GM12801 (cell line): Measurements from ENCODE around the gene ZBTB42.

Experiments
- TF ChIP-seq, protein P1 (sequence below): IDR thresholded peaks from one replicate; pipeline ENCODE4 v1.5.1; 2011; ENCODE audit warnings: control low read depth; ENCODE audit not compliant: insufficient read length; ENCODE audit errors: extremely low read depth

The ZBTB42 gene

DNA sequence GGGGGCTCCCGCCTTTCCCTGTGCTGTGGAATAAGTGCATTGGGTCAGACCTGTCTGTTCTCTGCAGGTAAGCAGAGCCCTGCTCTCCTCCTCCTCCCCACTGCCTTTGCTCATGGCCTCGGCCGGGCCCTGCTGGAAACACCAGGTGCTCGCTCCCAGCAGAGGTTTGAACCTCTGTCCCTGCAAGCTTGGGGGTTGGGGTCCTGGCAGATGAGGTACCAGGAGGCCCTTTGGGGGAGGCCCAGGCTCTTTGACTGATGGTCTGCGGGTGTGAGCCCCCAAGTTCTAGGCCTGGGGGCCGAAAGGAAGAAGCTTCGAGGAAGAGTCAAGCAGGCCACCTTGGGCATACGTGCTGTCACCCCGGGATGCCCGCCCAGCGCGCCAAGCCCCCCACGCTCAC, 42.1 kb downstream of the ZBTB42 start:
- TF ChIP-seq, protein P1, sequence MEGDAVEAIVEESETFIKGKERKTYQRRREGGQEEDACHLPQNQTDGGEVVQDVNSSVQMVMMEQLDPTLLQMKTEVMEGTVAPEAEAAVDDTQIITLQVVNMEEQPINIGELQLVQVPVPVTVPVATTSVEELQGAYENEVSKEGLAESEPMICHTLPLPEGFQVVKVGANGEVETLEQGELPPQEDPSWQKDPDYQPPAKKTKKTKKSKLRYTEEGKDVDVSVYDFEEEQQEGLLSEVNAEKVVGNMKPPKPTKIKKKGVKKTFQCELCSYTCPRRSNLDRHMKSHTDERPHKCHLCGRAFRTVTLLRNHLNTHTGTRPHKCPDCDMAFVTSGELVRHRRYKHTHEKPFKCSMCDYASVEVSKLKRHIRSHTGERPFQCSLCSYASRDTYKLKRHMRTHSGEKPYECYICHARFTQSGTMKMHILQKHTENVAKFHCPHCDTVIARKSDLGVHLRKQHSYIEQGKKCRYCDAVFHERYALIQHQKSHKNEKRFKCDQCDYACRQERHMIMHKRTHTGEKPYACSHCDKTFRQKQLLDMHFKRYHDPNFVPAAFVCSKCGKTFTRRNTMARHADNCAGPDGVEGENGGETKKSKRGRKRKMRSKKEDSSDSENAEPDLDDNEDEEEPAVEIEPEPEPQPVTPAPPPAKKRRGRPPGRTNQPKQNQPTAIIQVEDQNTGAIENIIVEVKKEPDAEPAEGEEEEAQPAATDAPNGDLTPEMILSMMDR, result no peak

DNA sequence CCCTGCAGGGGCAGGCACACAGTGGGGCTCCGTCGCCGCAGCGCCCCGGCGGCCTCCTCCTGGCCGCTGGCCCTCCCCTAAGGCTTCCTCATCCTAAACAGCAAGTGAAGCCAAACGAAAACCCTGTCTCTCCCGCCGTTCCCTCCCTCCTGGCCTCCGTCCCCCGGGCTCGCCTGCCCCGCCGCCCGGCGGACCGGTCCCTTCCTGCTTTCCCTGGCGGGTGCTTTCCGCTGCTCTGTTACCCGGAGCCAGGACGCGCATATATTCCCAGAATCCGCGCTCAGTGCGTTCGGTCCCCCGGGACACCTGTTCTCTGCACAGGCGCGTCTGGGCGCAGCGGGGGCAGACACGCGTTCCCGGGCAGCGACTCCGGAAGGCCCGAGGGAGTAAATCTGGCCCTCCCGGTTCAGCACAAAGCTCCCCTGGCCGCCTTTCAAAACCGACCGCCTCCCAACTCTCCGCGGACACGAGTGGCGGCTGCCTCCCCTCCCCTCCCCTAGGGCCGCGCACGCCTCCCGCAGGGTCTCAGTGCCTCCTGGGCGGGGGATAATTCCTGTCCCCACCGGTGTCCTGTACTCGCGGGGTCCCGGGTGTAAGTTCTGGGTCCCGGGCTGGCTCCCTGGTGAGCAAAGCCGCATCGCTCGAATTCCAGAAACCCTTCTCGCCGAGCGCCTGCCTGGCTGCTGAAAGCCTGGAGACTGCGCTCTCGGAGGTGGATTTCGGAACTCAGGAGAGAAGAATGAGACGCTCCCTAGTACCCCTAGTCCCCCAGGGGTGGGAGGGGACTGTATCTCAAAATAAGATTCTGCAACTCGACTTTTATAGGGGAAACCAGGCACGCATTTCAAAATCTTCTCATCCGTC, 42.8 kb downstream of the ZBTB42 start:
- TF ChIP-seq, protein P1, result no peak

DNA sequence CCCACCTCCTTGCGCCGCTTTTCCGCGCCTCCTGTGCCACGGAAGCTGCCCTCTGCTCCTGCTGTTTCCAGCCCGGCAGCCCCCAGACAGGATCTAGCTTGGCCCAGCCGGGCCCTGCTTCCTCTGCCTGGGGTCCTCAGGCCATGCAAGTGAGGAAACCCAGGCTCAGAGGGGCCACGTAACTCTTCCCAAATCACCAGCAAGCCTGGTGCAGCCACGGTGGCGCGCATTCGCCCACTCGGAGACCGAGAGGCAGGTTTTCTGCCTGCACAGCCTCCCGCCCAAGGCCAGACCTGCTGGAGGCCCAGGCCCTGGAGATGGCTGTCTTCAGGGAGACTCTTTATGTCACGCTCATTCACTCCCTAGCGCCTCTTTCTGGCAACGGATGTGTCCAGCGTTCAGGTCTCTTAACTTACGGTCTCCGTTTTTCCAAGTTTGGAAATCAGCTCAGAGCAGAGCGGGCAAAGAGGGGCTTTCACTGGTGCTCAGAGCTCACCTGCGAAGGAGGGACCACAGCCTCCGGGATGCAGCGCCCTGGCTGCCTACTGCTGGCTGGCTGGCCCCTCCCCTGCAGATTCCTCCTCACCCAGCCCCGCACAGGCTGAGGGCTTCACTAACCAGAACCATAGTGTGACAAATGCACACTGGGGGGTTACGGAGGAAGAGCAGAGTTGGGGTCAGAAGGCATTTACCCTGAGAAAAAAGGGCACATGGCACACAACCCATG, 43.6 kb downstream of the ZBTB42 start:
- TF ChIP-seq, protein P1, result no peak

DNA sequence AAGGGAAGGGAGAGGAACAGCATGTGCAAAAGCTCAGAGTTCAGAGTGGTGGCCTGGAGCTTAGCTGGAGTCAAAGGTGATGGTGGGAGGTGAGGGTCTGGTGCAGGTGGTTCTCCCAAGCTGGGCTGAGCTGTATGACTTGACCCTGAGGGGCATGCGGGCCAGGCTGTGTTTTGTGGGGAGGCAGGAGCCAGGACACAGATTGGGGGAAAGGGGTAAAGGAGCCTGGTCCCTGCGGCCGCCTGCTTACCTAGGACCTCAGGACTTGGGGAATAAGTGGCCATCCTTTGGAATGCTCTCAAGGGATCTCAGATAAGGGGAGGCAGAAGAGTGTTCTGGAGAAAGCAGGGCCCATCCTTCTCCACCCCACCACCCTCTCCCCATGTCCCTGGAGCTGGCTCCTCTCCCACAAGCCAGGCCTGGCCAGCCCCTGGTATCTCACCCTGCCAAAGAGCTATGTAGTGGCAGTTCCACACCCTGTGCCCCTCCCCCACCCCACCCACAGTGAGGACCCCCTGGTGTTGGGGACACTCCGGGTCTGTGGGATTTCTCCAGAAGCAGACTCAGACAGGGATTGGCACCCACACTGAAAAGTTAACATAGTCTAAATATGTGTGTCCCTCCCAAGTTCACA, 44.2 kb downstream of the ZBTB42 start:
- TF ChIP-seq, protein P1, result no peak

DNA sequence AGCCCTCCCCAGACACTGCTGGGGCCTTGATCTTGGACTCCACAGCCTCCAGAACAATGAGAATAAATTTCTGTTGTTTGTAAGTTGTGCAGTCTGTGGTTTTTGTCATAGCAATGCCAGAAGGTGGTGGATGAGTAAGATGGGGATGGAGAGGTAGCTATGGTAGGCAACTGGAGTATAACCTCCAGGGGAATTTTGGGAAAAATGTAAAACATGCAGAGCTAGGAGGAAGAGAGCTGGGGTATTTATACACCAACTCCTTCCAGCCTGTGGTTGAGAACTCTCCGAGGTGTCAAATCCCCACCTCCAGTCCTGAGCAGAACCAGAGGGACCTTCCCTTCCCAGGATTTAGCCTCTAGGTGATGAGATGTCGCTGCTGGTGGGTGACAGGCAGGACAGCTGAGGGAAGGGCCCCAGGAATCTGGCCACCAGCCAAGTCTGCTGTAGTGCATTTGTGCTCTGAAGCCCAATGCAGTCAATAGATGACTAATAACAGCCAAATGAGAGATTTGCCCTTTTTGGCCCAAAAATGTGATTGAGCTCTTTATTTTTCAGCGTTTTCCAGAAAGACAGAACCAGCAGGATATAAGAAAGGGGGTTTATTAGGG, 45.0 kb downstream of the ZBTB42 start:
- TF ChIP-seq, protein P1, result no peak

DNA sequence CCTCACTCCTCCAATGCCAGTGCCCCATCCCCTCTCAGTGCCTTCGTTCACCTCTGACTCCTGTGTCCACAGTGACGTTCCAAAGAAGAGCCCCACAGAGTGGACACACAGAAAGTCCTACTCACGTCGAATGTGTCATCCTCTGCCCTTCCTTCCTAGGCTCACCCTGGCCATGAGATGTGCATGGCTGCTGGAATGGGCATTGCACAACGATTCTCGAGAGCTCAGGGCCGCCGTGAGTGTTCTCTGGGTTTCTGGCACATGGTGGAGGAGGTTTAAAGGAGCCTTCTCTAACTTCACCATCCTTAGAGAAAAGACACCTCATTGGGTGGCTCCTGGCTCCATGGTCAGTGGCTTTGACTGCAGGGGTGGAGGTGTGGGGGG, 51.4 kb downstream of the ZBTB42 start:
- TF ChIP-seq, protein P1, result no peak
